GM18502 (cell line): ENCODE measurements around the gene MEIOSIN.

ENCODE experiments used
- ATAC-seq: cut with Tn5 transposase; IDR thresholded peaks from one replicate; pipeline ENCODE4 v1.9.1; 2021; ENCODE audit warnings: mild to moderate bottlenecking; ENCODE audit not compliant: unreplicated experiment, poor library complexity

MEIOSIN gene

GRCh38 chr19:45778010-45778661 lies 44.9 kb downstream of the MEIOSIN start:
- no peak for ATAC-seq

GRCh38 chr19:45779231-45780145 lies 46.2 kb downstream of the MEIOSIN start:
- peak; percentile 76 for ATAC-seq

- ATAC-seq = no peak
Measured at GRCh38 chr19:45780146-45780447, 46.9 kb downstream of the MEIOSIN start.

- no peak for ATAC-seq
Measured at GRCh38 chr19:45780448-45781213, 47.4 kb downstream of the MEIOSIN start.

GRCh38 chr19:45781214-45782161 lies 48.2 kb downstream of the MEIOSIN start:
- no peak for ATAC-seq

GRCh38 chr19:45782162-45782691 lies 49.0 kb downstream of the MEIOSIN start, which contains the start of gene DMPK:
Gene DMPK, minus strand, starts transcription at chr19:45782490. Its CDS starts 138 bp downstream, at chr19:45782352.
- no peak for ATAC-seq

GRCh38 chr19:45782820-45783785 lies 49.9 kb downstream of the MEIOSIN start:
- no peak for ATAC-seq

GRCh38 chr19:45784096-45784495 lies 50.9 kb downstream of the MEIOSIN start:
- ATAC-seq = no peak

GRCh38 chr19:45785097-45785496 lies 51.9 kb downstream of the MEIOSIN start:
- ATAC-seq = no peak

- no peak for ATAC-seq
Measured at GRCh38 chr19:45785781-45786532, 52.7 kb downstream of the MEIOSIN start.

- ATAC-seq = no peak
Measured at GRCh38 chr19:45786533-45786894, 53.3 kb downstream of the MEIOSIN start.

- no peak for ATAC-seq
Measured at GRCh38 chr19:45789035-45789786, 56.0 kb downstream of the MEIOSIN start.

GRCh38 chr19:45790942-45791341 lies 57.7 kb downstream of the MEIOSIN start:
- no peak for ATAC-seq

GRCh38 chr19:45791744-45792469 lies 58.7 kb downstream of the MEIOSIN start:
- no peak for ATAC-seq

GRCh38 chr19:45792470-45793177 lies 59.4 kb downstream of the MEIOSIN start, which contains the start of gene DMWD:
Gene DMWD, minus strand, starts transcription at chr19:45792845. Its CDS starts 89 bp downstream, at chr19:45792756.
- ATAC-seq = peak; percentile 91

- ATAC-seq = peak; percentile 7
Measured at GRCh38 chr19:45793178-45793564, 59.9 kb downstream of the MEIOSIN start.
